HEK293 (cell line): ENCODE results near the gene GAS7.

ENCODE experiments used
- CTCF ChIA-PET: fragments of 350-600 bp; formaldehyde crosslinking; extraction: SDS; loops from one replicate; lab custom pipeline; 2021; ENCODE audit warnings: antibody characterized with exemption; lab: Yijun Ruan, JAX
- POLR2A ChIA-PET: fragments of 300-600 bp; formaldehyde crosslinking; extraction: SDS; loops from one replicate; lab custom pipeline; 2020; ENCODE audit warnings: antibody characterized with exemption, inconsistent platforms; lab: Yijun Ruan, JAX
- H3K27ac ChIP-seq: fragments of 200-500 bp; sonication (Bioruptor generic); 2 replicates; pipeline ENCODE4 v1.5.1; 2014; ENCODE audit warnings: low read depth, low read length, control low read depth, inconsistent platforms; ENCODE audit errors: extremely low read depth
- H3K36me3 ChIP-seq, 2 experiments: fragments of 200-500 bp in 1 of 2; sonication (Bioruptor generic) in 1 of 2; 1 replicate in 1 of 2; 2 replicates in 1 of 2; pipeline ENCODE4 v1.5.1; 2014 to 2017; ENCODE audit warnings: inconsistent platforms in 2 of 2, low read length in 2 of 2; ENCODE audit not compliant: control insufficient read depth in 2 of 2, insufficient read depth in 1 of 2
- H3K4me1 ChIP-seq: fragments of 200-500 bp; sonication (Bioruptor generic); 2 replicates; pipeline ENCODE4 v1.5.1; 2014; ENCODE audit warnings: mild to moderate bottlenecking, low read length, inconsistent platforms; ENCODE audit not compliant: control insufficient read depth, insufficient read depth
- H3K4me3 ChIP-seq: 2 replicates; pipeline ENCODE4 v1.5.1; 2011; ENCODE audit warnings: low read depth, mild to moderate bottlenecking, control low read depth, low read length, moderate library complexity
- H3K9me3 ChIP-seq: fragments of 200-500 bp; sonication (Bioruptor generic); 2 replicates; pipeline ENCODE4 v1.5.1; 2014; ENCODE audit warnings: low read depth, low read length, inconsistent platforms; ENCODE audit not compliant: control insufficient read depth, insufficient read depth
- SALL2 ChIP-seq: fragments of 450-650 bp; formaldehyde crosslinking; IDR thresholded peaks from 2 replicates; pipeline ENCODE4 v1.5.0; 2017; ENCODE audit warnings: missing biosample characterization, mild to moderate bottlenecking, missing genetic modification characterization, borderline replicate concordance
- ZBTB8A ChIP-seq: fragments of 450-650 bp; formaldehyde crosslinking; IDR thresholded peaks from 2 replicates; pipeline ENCODE4 v1.5.1; 2016; ENCODE audit warnings: missing biosample characterization, missing genetic modification characterization
- ZNF169 ChIP-seq: fragments of 450-650 bp; formaldehyde crosslinking; IDR thresholded peaks from 2 replicates; pipeline ENCODE4 v1.5.1; 2016; ENCODE audit warnings: missing biosample characterization, missing genetic modification characterization
- ZNF302 ChIP-seq: fragments of 450-650 bp; formaldehyde crosslinking; IDR thresholded peaks from 2 replicates; pipeline ENCODE4 v1.5.1; 2016; ENCODE audit warnings: missing biosample characterization, missing genetic modification characterization, low read depth
- ZNF341 ChIP-seq: fragments of 450-650 bp; formaldehyde crosslinking; IDR thresholded peaks from 2 replicates; pipeline ENCODE4; 2016; ENCODE audit warnings: low read depth, missing biosample characterization, missing genetic modification characterization
- ZNF37A ChIP-seq: fragments of 450-650 bp; IDR thresholded peaks from 2 replicates; pipeline ENCODE4 v1.5.1; 2018; ENCODE audit warnings: missing biosample characterization, missing genetic modification characterization
- ZNF394 ChIP-seq: fragments of 450-650 bp; formaldehyde crosslinking; IDR thresholded peaks from 2 replicates; pipeline ENCODE4 v1.5.1; 2016; ENCODE audit warnings: missing biosample characterization, missing genetic modification characterization, mild to moderate bottlenecking, moderate library complexity, borderline replicate concordance
- ZNF404 ChIP-seq: fragments of 450-650 bp; formaldehyde crosslinking; IDR thresholded peaks from 2 replicates; pipeline ENCODE4 v1.5.1; 2017; ENCODE audit warnings: missing biosample characterization, missing genetic modification characterization
- ZNF426 ChIP-seq: fragments of 450-650 bp; formaldehyde crosslinking; IDR thresholded peaks from 2 replicates; pipeline ENCODE4 v1.5.1; 2017; ENCODE audit warnings: missing biosample characterization, missing genetic modification characterization, mild to moderate bottlenecking, inconsistent platforms, moderate library complexity
- ZNF449 ChIP-seq: fragments of 450-650 bp; formaldehyde crosslinking; IDR thresholded peaks from 2 replicates; pipeline ENCODE4 v1.5.1; 2017; ENCODE audit warnings: missing biosample characterization, mild to moderate bottlenecking, missing genetic modification characterization, moderate library complexity
- ZNF48 ChIP-seq: fragments of 450-650 bp; formaldehyde crosslinking; IDR thresholded peaks from 2 replicates; pipeline ENCODE4 v1.5.1; 2016; ENCODE audit warnings: missing biosample characterization, missing genetic modification characterization
- ZNF561 ChIP-seq: fragments of 450-650 bp; IDR thresholded peaks from 2 replicates; pipeline ENCODE4 v1.5.1; 2018; ENCODE audit warnings: missing biosample characterization, missing genetic modification characterization, borderline replicate concordance
- ZNF626 ChIP-seq: fragments of 450-650 bp; sonication (Bioruptor Pico); formaldehyde crosslinking; IDR thresholded peaks from 2 replicates; pipeline ENCODE4 v1.5.1; 2018; ENCODE audit warnings: missing biosample characterization, missing genetic modification characterization, inconsistent platforms
- ZNF707 ChIP-seq: fragments of 450-650 bp; formaldehyde crosslinking; IDR thresholded peaks from 2 replicates; pipeline ENCODE4 v1.5.1; 2016; ENCODE audit warnings: missing biosample characterization, missing genetic modification characterization
- ZNF76 ChIP-seq: fragments of 450-650 bp; formaldehyde crosslinking; IDR thresholded peaks from 2 replicates; pipeline ENCODE4; 2016; ENCODE audit warnings: low read depth, missing biosample characterization, missing genetic modification characterization, borderline replicate concordance
- ZNF768 ChIP-seq: fragments of 450-650 bp; formaldehyde crosslinking; IDR thresholded peaks from 2 replicates; pipeline ENCODE4 v1.5.1; 2018; ENCODE audit warnings: missing biosample characterization, mild to moderate bottlenecking, missing genetic modification characterization
- ZNF791 ChIP-seq: fragments of 450-650 bp; formaldehyde crosslinking; IDR thresholded peaks from 2 replicates; pipeline ENCODE4 v1.5.1; 2016; ENCODE audit warnings: missing biosample characterization, missing genetic modification characterization
- TF ChIP-seq, protein P1 (sequence below): fragments of 450-650 bp; formaldehyde crosslinking; IDR thresholded peaks from 2 replicates; pipeline ENCODE4 v1.5.1; 2016; ENCODE audit warnings: missing biosample characterization, missing genetic modification characterization
- TF ChIP-seq, protein P2 (sequence below): fragments of 450-650 bp; formaldehyde crosslinking; IDR thresholded peaks from 2 replicates; pipeline ENCODE4 v1.5.1; 2017; ENCODE audit warnings: missing biosample characterization, missing genetic modification characterization
- TF ChIP-seq, protein P3 (sequence below): fragments of 450-650 bp; formaldehyde crosslinking; IDR thresholded peaks from 2 replicates; pipeline ENCODE4 v1.5.1; 2016; ENCODE audit warnings: missing biosample characterization, missing genetic modification characterization

GAS7 gene

GRCh38 chr17:10083864-10084263, 114.5 kb downstream of the GAS7 start (continued):
- TF ChIP-seq ZNF48 (tag by site-specific recombination) (no peak), ZNF626 (no peak), ZNF791 (tag by site-specific recombination) (no peak), ZNF449 (tag by site-specific recombination) (no peak), ZNF426 (tag by site-specific recombination) (no peak)
- TF ChIP-seq, protein P1, sequence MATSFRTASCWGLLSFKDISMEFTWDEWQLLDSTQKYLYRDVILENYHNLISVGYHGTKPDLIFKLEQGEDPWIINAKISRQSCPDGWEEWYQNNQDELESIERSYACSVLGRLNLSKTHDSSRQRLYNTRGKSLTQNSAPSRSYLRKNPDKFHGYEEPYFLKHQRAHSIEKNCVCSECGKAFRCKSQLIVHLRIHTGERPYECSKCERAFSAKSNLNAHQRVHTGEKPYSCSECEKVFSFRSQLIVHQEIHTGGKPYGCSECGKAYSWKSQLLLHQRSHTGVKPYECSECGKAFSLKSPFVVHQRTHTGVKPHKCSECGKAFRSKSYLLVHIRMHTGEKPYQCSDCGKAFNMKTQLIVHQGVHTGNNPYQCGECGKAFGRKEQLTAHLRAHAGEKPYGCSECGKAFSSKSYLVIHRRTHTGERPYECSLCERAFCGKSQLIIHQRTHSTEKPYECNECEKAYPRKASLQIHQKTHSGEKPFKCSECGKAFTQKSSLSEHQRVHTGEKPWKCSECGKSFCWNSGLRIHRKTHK (tag by site-specific recombination): no peak
- TF ChIP-seq, protein P2, sequence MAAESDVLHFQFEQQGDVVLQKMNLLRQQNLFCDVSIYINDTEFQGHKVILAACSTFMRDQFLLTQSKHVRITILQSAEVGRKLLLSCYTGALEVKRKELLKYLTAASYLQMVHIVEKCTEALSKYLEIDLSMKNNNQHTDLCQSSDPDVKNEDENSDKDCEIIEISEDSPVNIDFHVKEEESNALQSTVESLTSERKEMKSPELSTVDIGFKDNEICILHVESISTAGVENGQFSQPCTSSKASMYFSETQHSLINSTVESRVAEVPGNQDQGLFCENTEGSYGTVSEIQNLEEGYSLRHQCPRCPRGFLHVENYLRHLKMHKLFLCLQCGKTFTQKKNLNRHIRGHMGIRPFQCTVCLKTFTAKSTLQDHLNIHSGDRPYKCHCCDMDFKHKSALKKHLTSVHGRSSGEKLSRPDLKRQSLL (tag by site-specific recombination): no peak

GRCh38 chr17:10082795-10083194, 115.6 kb downstream of the GAS7 start:
- H3K4me1 ChIP-seq: no peaks in the 10 kb centered on the region; the same call in 1 of the 2 replicates
- no peak for TF ChIP-seq SALL2
- no peak for TF ChIP-seq ZNF341 (tag by site-specific recombination)
- TF ChIP-seq, all 188 proteins: peak for 0
- no peaks in the 10 kb centered on the region for H3K36me3 ChIP-seq
- CTCF ChIA-PET: interaction anchor here (0.6 to 1.1 kb wide), 2 partner anchors 50 to 235 kb away, joined by 3 to 5 read pairs; no protein-coding TSS in a partner anchor
- H3K4me3 ChIP-seq: no peak overlapping the region
- H3K9me3 ChIP-seq: no peaks in the 10 kb centered on the region
- no peak overlapping the region for H3K27ac ChIP-seq
- POLR2A ChIA-PET: no interaction called here

- POLR2A ChIA-PET: no interaction called here
- H3K27ac ChIP-seq: no peak overlapping the region
- H3K36me3 ChIP-seq: no peaks in the 10 kb centered on the region
- no peaks in the 10 kb centered on the region; the same call in 1 of the 2 replicates for H3K4me1 ChIP-seq
- TF ChIP-seq ZBTB8A (tag by site-specific recombination): no peak
- no peak for TF ChIP-seq ZNF768 (tag by site-specific recombination)
- no peak for TF ChIP-seq ZNF302 (tag by site-specific recombination)
- TF ChIP-seq ZNF169 (tag by site-specific recombination): no peak
- TF ChIP-seq ZNF404 (tag by site-specific recombination): no peak
- TF ChIP-seq ZNF707 (tag by site-specific recombination): no peak
- TF ChIP-seq, protein P3, sequence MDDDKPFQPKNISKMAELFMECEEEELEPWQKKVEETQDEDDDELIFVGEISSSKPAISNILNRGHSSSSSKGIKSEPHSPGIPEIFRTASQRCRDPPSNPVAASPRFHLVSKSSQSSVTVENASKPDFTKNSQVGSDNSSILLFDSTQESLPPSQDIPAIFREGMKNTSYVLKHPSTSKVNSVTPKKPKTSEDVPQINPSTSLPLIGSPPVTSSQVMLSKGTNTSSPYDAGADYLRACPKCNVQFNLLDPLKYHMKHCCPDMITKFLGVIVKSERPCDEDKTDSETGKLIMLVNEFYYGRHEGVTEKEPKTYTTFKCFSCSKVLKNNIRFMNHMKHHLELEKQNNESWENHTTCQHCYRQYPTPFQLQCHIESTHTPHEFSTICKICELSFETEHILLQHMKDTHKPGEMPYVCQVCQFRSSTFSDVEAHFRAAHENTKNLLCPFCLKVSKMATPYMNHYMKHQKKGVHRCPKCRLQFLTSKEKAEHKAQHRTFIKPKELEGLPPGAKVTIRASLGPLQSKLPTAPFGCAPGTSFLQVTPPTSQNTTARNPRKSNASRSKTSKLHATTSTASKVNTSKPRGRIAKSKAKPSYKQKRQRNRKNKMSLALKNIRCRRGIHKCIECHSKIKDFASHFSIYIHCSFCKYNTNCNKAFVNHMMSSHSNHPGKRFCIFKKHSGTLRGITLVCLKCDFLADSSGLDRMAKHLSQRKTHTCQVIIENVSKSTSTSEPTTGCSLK (tag by site-specific recombination): no peak
- TF ChIP-seq ZNF37A (tag by site-specific recombination): no peak
- no peak for TF ChIP-seq ZNF561 (tag by site-specific recombination)
- TF ChIP-seq ZNF394 (tag by site-specific recombination): no peak
- no peak for TF ChIP-seq ZNF76 (tag by site-specific recombination)
- no peak overlapping the region for H3K4me3 ChIP-seq
- CTCF ChIA-PET: interaction anchor here (1.1 kb wide), 1 partner anchor 49 kb away, joined by 5 read pairs; no protein-coding TSS in a partner anchor
- no peaks in the 10 kb centered on the region for H3K9me3 ChIP-seq
Measured at GRCh38 chr17:10081571-10082169, 116.7 kb downstream of the GAS7 start.
